Gastrocnemius medialis (tissue), 4 donors: ENCODE measurements around the gene KIDINS220.

Experiments
- CTCF ChIP-seq, 5 experiments: fragments of 450-650 bp in 3 of 5; fragments of 200-600 bp in 2 of 5; sonication (generic) in 2 of 5; IDR thresholded peaks in 4 of 5; conservative IDR thresholded peaks in 1 of 5; 1 replicate in 4 of 5; 2 replicates in 1 of 5; pipeline ENCODE4 v1.5.1; 2016 to 2019; ENCODE audit warnings: antibody characterized with exemption in 5 of 5, mild to moderate bottlenecking in 3 of 5, moderate library complexity in 3 of 5
- POLR2A ChIP-seq, 2 donors: fragments of 450-650 bp; IDR thresholded peaks; one replicate each; pipeline ENCODE4 v1.6.1; 2017; ENCODE audit warnings: antibody characterized with exemption in 2 of 2, mild to moderate bottlenecking in 2 of 2, moderate library complexity in 2 of 2

- TF ChIP-seq POLR2A (IDR thresholded peaks at IDR 0.05), result no peak
- no peak for TF ChIP-seq CTCF (IDR thresholded peaks at IDR 0.05 in 4 of 5, conservative IDR thresholded peaks at IDR 0.05 in 1 of 5)
These were observed 104.8 kb downstream of the KIDINS220 start for GRCh38 chr2:8732601-8733000.
